ENCODE measurements around the gene SHPK. TPM values are rescaled to one million over a fixed set of nuclear protein-coding genes. Genes with fewer than 3 reads are reported as not detected.

Gene SHPK
- total RNA-seq, 1 donor from 2014 or later: 7.8 TPM

DNA sequence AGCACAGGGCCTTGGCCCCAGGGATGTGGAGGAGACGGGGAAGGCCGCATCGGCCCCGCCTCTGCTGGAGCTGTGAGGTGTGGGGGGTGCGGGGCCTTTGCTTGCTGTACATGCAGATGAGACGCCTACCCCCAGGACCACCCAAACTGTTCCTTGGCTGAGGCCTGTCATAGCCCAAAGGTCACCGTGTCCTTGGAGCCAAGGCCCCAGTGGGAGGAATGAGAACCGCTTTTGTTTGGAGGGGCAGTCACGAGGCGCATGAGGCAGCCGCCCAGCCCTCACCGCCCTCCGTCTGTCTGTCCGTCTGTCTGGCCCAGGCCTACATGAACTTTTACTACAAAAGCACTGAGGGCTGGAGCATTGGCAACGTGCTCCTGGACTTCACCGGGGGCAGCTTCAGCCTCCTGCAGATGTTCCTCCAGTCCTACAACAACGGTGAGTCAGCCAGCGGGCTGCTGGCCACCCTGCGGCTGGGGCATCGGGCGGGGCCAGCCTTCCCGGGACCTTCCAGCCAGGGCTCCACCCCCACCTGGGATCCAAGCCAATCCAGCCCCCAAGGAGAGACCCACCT lies 23.6 kb upstream of the SHPK start:
- H3K9me3 Mint-ChIP-seq (ENCODE audit: unreplicated experiment): no peaks in the 10 kb centered on the region
- Histone ChIP-seq H3K4me3 (ENCODE audit: insufficient read depth, low read depth, low read length) (no peak overlapping the region), H3K9me3 (ENCODE audit: insufficient read depth, low read depth, low read length) (no peaks in the 10 kb centered on the region), H2AFZ (ENCODE audit: low read depth, low read length) (no peak overlapping the region), H3K4me1 (ENCODE audit: insufficient read depth, low read length) (peaks cover 17% of the 10 kb centered on the region), H4K20me1 (ENCODE audit: insufficient read depth, low read length) (peaks cover 52% of the 10 kb centered on the region), H3K36me3 (ENCODE audit: insufficient read depth, low read length) (peaks cover 12% of the 10 kb centered on the region), H3K4me2 (ENCODE audit: low read length) (peak overlapping the region; percentile 54), H3K27me3 (ENCODE audit: insufficient read depth, low read length) (no peaks in the 10 kb centered on the region), H3K9ac (ENCODE audit: low read length) (no peak overlapping the region), H3K79me2 (ENCODE audit: insufficient read depth, low read length) (peaks cover 17% of the 10 kb centered on the region), H3K27ac (ENCODE audit: low read depth, low read length) (peak overlapping the region; percentile 54)
- no peaks in the 10 kb centered on the region for H3K27me3 Mint-ChIP-seq (ENCODE audit: low read depth, unreplicated experiment)
- peaks cover 3% of the 10 kb centered on the region for H3K36me3 Mint-ChIP-seq (ENCODE audit: low read depth, unreplicated experiment)
- no peak for FAIRE-seq
- TF ChIP-seq, protein P1, sequence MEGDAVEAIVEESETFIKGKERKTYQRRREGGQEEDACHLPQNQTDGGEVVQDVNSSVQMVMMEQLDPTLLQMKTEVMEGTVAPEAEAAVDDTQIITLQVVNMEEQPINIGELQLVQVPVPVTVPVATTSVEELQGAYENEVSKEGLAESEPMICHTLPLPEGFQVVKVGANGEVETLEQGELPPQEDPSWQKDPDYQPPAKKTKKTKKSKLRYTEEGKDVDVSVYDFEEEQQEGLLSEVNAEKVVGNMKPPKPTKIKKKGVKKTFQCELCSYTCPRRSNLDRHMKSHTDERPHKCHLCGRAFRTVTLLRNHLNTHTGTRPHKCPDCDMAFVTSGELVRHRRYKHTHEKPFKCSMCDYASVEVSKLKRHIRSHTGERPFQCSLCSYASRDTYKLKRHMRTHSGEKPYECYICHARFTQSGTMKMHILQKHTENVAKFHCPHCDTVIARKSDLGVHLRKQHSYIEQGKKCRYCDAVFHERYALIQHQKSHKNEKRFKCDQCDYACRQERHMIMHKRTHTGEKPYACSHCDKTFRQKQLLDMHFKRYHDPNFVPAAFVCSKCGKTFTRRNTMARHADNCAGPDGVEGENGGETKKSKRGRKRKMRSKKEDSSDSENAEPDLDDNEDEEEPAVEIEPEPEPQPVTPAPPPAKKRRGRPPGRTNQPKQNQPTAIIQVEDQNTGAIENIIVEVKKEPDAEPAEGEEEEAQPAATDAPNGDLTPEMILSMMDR (IDR thresholded peaks at IDR 0.05; ENCODE audit: insufficient read depth, low read depth, low read length): peak; percentile 7
- TF ChIP-seq EZH2 (IDR thresholded peaks at IDR 0.05; ENCODE audit: insufficient read depth, low read length): no peak
- H3K4me3 Mint-ChIP-seq (ENCODE audit: unreplicated experiment): no peak overlapping the region
- H3K27ac Mint-ChIP-seq (ENCODE audit: unreplicated experiment): peak overlapping the region; percentile 73
- DNase-seq (ENCODE audit: low read depth): peak; percentile 82
- peaks cover 11% of the 10 kb centered on the region for H3K4me1 Mint-ChIP-seq (ENCODE audit: low read depth, unreplicated experiment)

DNA sequence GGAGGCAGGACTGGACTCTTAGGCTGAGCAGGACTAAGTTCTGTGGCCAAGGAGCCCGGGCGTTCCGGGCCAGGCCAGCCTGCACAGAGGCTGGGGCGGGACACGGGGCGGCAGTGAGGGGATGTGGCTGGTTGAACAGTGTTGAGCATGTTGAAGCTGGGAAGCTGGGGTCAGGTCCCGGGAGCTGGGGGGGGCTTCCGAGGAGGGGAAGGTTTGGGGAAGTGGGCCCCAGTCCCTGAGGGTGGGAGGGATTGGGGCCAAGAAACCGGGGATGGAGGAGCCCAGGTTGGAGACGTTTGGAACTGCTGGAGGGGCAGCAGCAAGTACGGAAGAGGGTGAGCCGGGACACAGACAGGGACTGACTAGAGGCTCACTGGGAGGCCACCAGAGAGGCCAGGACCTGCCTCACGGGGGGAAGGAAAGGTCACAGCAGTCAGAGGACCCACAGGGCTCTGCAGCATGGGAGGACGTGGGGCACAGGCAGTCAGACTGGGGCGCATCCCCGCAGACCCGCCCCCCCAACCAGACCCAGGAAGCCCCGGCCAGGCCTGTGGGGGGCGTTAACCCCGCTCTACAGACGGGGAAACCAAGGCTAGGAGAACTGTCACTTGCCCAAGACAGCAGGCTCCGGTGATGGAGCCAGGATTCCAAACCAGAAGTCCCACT lies 22.9 kb upstream of the SHPK start:
- Histone ChIP-seq H4K20me1 (ENCODE audit: insufficient read depth, low read length) (peaks cover 45% of the 10 kb centered on the region), H3K27ac (ENCODE audit: low read depth, low read length) (peak overlapping the region; percentile 54), H3K27me3 (ENCODE audit: insufficient read depth, low read length) (no peaks in the 10 kb centered on the region), H3K9me3 (ENCODE audit: insufficient read depth, low read depth, low read length) (no peaks in the 10 kb centered on the region), H3K4me3 (ENCODE audit: insufficient read depth, low read depth, low read length) (no peak overlapping the region), H2AFZ (ENCODE audit: low read depth, low read length) (no peak overlapping the region), H3K4me2 (ENCODE audit: low read length) (peak overlapping the region; percentile 54), H3K36me3 (ENCODE audit: insufficient read depth, low read length) (peaks cover 6% of the 10 kb centered on the region), H3K79me2 (ENCODE audit: insufficient read depth, low read length) (peaks cover 10% of the 10 kb centered on the region), H3K9ac (ENCODE audit: low read length) (no peak overlapping the region), H3K4me1 (ENCODE audit: insufficient read depth, low read length) (peaks cover 17% of the 10 kb centered on the region)
- FAIRE-seq (no peak), DNase-seq (ENCODE audit: low read depth) (no peak)
- Mint-ChIP-seq H3K4me1 (ENCODE audit: low read depth, unreplicated experiment) (peaks cover 6% of the 10 kb centered on the region), H3K4me3 (ENCODE audit: unreplicated experiment) (no peak overlapping the region), H3K27ac (ENCODE audit: unreplicated experiment) (peak overlapping the region; percentile 73), H3K27me3 (ENCODE audit: low read depth, unreplicated experiment) (no peaks in the 10 kb centered on the region), H3K36me3 (ENCODE audit: low read depth, unreplicated experiment) (peaks cover 3% of the 10 kb centered on the region), H3K9me3 (ENCODE audit: unreplicated experiment) (no peaks in the 10 kb centered on the region)
- TF ChIP-seq EZH2 (IDR thresholded peaks at IDR 0.05; ENCODE audit: insufficient read depth, low read length): no peak
- TF ChIP-seq, protein P1 (IDR thresholded peaks at IDR 0.05; ENCODE audit: insufficient read depth, low read depth, low read length): no peak

Measured in astrocyte (in vitro differentiated cells and primary cell).